Stomach (tissue), 9 donors: ENCODE results near the gene CACNA2D2. TPM values are rescaled to one million over a fixed set of nuclear protein-coding genes. Genes with fewer than 3 reads are reported as not detected.

ENCODE experiments used
- DNase-seq, 2 donors: peaks; one replicate each; pipeline versions ENCODE4 v3.0.0 to v3.0.0-alpha.2; 2013 to 2019
- H3K27ac ChIP-seq, 5 donors: fragments of 200-600 bp in 4 of 5; sonication (generic) in 4 of 5; one replicate each; pipeline ENCODE4 v1.5.1; 2013 to 2019; ENCODE audit warnings: mild to moderate bottlenecking in 1 of 5, moderate library complexity in 1 of 5
- H3K27me3 ChIP-seq, 3 donors: fragments of 200-600 bp; sonication (generic); one replicate each; pipeline ENCODE4 v1.5.1; 2017 to 2019; ENCODE audit warnings: mixed run types in 1 of 3
- H3K36me3 ChIP-seq, 4 donors: fragments of 200-600 bp; sonication (generic); 1 replicate in 3 of 4; 2 replicates in 1 of 4; pipeline ENCODE4 v1.5.1; 2016 to 2019
- H3K4me1 ChIP-seq, 4 donors: fragments of 200-600 bp; sonication (generic); one replicate each; pipeline ENCODE4 v1.5.1; 2016 to 2019
- H3K4me3 ChIP-seq, 4 donors: fragments of 200-600 bp; sonication (generic) in 3 of 4; one replicate each; pipeline ENCODE4 v1.5.1; 2016 to 2019; ENCODE audit warnings: mild to moderate bottlenecking in 1 of 4
- H3K9me3 ChIP-seq, 4 donors: fragments of 200-600 bp; sonication (generic); one replicate each; pipeline ENCODE4 v1.5.1; 2016 to 2019
- CTCF ChIP-seq, 7 experiments: fragments of 450-650 bp in 4 of 7; fragments of 200-600 bp in 3 of 7; sonication (generic) in 3 of 7; IDR thresholded peaks; one replicate each; pipeline ENCODE4 v1.5.1; 2016 to 2019; ENCODE audit warnings: antibody characterized with exemption in 7 of 7, control low read depth in 2 of 7, mild to moderate bottlenecking in 1 of 7
- EP300 ChIP-seq: sonication (generic); formaldehyde crosslinking; IDR thresholded peaks from one replicate; pipeline ENCODE4 v1.6.1; 2017; ENCODE audit warnings: antibody characterized with exemption
- POLR2A ChIP-seq, 4 donors: fragments of 450-650 bp; IDR thresholded peaks; one replicate each; pipeline ENCODE4 v1.6.1; 2016; ENCODE audit warnings: antibody characterized with exemption in 4 of 4, control low read depth in 2 of 4, mild to moderate bottlenecking in 1 of 4, moderate library complexity in 1 of 4
- POLR2AphosphoS5 ChIP-seq, 3 donors: sonication (generic); formaldehyde crosslinking; IDR thresholded peaks; one replicate each; pipeline ENCODE4 v1.6.1; 2016; ENCODE audit warnings: antibody characterized with exemption in 3 of 3
- WGBS, 5 donors: extraction: QIAGEN DNeasy Blood & Tissue Kit in 3 of 5; methylation state at CpG; one replicate each; pipeline versions ENCODE4 v1.1.5 to v1.1.7; 2013 to 2018; 5-methylcytosine and 5-hydroxymethylcytosine counted together
- intact Hi-C: fragments of 100-400 bp; cut with DNase I; formaldehyde crosslinking; loops from one replicate; pipeline ENCODE4 v1.15.1; 2023; ENCODE audit warnings: low total_unique reads
- polyA plus RNA-seq, 3 donors: library from polyadenylated mRNA; stranded (reverse); fragments of 200-250 nt; gene quantifications; one replicate each; pipeline ENCODE4 v1.2.3, GENCODE V29; 2013
- total RNA-seq, 5 donors: library from RNA; depleted of rRNA; stranded (reverse); fragments of >200 nt; gene quantifications; one replicate each; pipeline versions ENCODE4 v1.1.0 to v1.2.3, GENCODE V29; 2014 to 2016
- donor health status: healthy with polysubstance abuse.
- donor health status: Bipolar disorder and iron deficiency.
- donor health status: healthy.

CACNA2D2 gene
- total and polyA plus RNA-seq, 8 donors = 0.92 to 45.8 (median 1.9) TPM

GRCh38 chr3:50536471-50537180 lies 33.2 kb upstream of the CACNA2D2 start:
- no peak for DNase-seq
- H3K36me3 ChIP-seq = no peaks in the 10 kb centered on the region
- no peak overlapping the region for H3K27ac ChIP-seq
- H3K4me3 ChIP-seq = no peak overlapping the region
- TF ChIP-seq POLR2AphosphoS5 (IDR thresholded peaks at IDR 0.05) = no peak
- no peak for TF ChIP-seq CTCF (IDR thresholded peaks at IDR 0.05)
- TF ChIP-seq EP300 = no peak
- no peak for TF ChIP-seq POLR2A (IDR thresholded peaks at IDR 0.05)
- H3K9me3 ChIP-seq = no peaks in the 10 kb centered on the region
- peaks cover 0 to 23% (median 0%) of the 10 kb centered on the region in 3 donors for H3K27me3 ChIP-seq
- 59 to 70% (median 66%) methylated on average over 5 of the region's 5 CpGs for WGBS, 5 donors
- intact Hi-C loops = loop anchor here (10.0 kb wide), 1 partner anchor 162 kb away; no protein-coding TSS in a partner anchor
- H3K4me1 ChIP-seq = no peaks in the 10 kb centered on the region

GRCh38 chr3:50534681-50535330 lies 31.4 kb upstream of the CACNA2D2 start:
- H3K4me3 ChIP-seq = no peak overlapping the region
- no peaks in the 10 kb centered on the region for H3K4me1 ChIP-seq
- DNase-seq = no peak
- peaks cover 0 to 37% (median 6%) of the 10 kb centered on the region in 3 donors for H3K27me3 ChIP-seq
- WGBS, 5 donors = 66 to 77% (median 75%) methylated on average over 9 of the region's 9 CpGs
- H3K27ac ChIP-seq = no peak overlapping the region
- intact Hi-C loops = loop anchor here (10.0 kb wide), 1 partner anchor 160 kb away; no protein-coding TSS in a partner anchor
- no peak for TF ChIP-seq POLR2AphosphoS5 (IDR thresholded peaks at IDR 0.05)
- TF ChIP-seq EP300 = no peak
- H3K9me3 ChIP-seq = no peaks in the 10 kb centered on the region
- no peaks in the 10 kb centered on the region for H3K36me3 ChIP-seq

GRCh38 chr3:50533807-50534461 lies 30.5 kb upstream of the CACNA2D2 start:
- 59 to 65% (median 61%) methylated on average over 9 of the region's 9 CpGs for WGBS, 5 donors

GRCh38 chr3:50533316-50533715 lies 29.9 kb upstream of the CACNA2D2 start:
- DNase-seq = no peak
- no peaks in the 10 kb centered on the region for H3K36me3 ChIP-seq
- no peak overlapping the region for H3K27ac ChIP-seq
- H3K4me3 ChIP-seq = no peak overlapping the region
- TF ChIP-seq POLR2A (IDR thresholded peaks at IDR 0.05) (no peak), POLR2AphosphoS5 (IDR thresholded peaks at IDR 0.05) (no peak), EP300 (no peak), CTCF (IDR thresholded peaks at IDR 0.05) (no peak)
- peaks cover 0 to 39% (median 6%) of the 10 kb centered on the region in 3 donors for H3K27me3 ChIP-seq
- WGBS, 5 donors = 73 to 78% (median 73%) methylated on average over 13 of the region's 13 CpGs
- intact Hi-C loops = loop anchor here (10.0 kb wide), 1 partner anchor 159 kb away; no protein-coding TSS in a partner anchor
- no peaks in the 10 kb centered on the region for H3K4me1 ChIP-seq
- H3K9me3 ChIP-seq = no peaks in the 10 kb centered on the region

More at GRCh38 chr3:50533807-50534461, 30.5 kb upstream of the CACNA2D2 start:
- no peak for TF ChIP-seq POLR2AphosphoS5 (IDR thresholded peaks at IDR 0.05)
- TF ChIP-seq POLR2A (IDR thresholded peaks at IDR 0.05) = no peak
- TF ChIP-seq CTCF (IDR thresholded peaks at IDR 0.05) = no peak
- no peak for TF ChIP-seq EP300
- no peak for DNase-seq
- intact Hi-C loops = loop anchor here (10.0 kb wide), 1 partner anchor 159 kb away; no protein-coding TSS in a partner anchor
- no peak overlapping the region for H3K4me3 ChIP-seq
- no peak overlapping the region for H3K27ac ChIP-seq
- H3K4me1 ChIP-seq = no peaks in the 10 kb centered on the region
- peaks cover 0 to 37% (median 6%) of the 10 kb centered on the region in 3 donors for H3K27me3 ChIP-seq
- no peaks in the 10 kb centered on the region for H3K36me3 ChIP-seq
- no peaks in the 10 kb centered on the region for H3K9me3 ChIP-seq
